Kidney epithelial cell (primary cell): ENCODE data around the gene PIK3R5. TPM values are rescaled to one million over a fixed set of nuclear protein-coding genes. Genes with fewer than 3 reads are reported as not detected.

Experiments
- DNase-seq: peaks from one replicate; pipeline ENCODE4 v3.0.0-alpha.2; 2010; ENCODE audit warnings: low read depth
- H3K27me3 ChIP-seq: 2 replicates; pipeline ENCODE4 v1.6.0; 2011; ENCODE audit warnings: low read length; ENCODE audit not compliant: control insufficient read depth, insufficient read depth
- H3K36me3 ChIP-seq: 2 replicates; pipeline ENCODE4 v1.5.1; 2011; ENCODE audit warnings: low read length; ENCODE audit not compliant: control insufficient read depth, insufficient read depth
- H3K4me3 ChIP-seq: 2 replicates; pipeline ENCODE4 v1.5.1; 2011; ENCODE audit warnings: low read depth, mild to moderate bottlenecking, control low read depth, low read length
- CTCF ChIP-seq: IDR thresholded peaks from 2 replicates; pipeline ENCODE4 v1.5.1; 2011; ENCODE audit warnings: mild to moderate bottlenecking, moderate library complexity, low read length, control low read depth, inconsistent platforms; ENCODE audit not compliant: insufficient read depth, poor library complexity, severe bottlenecking
- total RNA-seq: library from RNA; depleted of rRNA; stranded (reverse); fragments of >200 nt; gene quantifications from 2 replicates; pipeline ENCODE4 v1.2.3, GENCODE V29; 2015

The PIK3R5 gene
- total RNA-seq, 1 donor from 2014 or later: 1.7 TPM

GRCh38 chr17:8952191-8952590 lies 13.3 kb downstream of the PIK3R5 start:
- no peak overlapping the region for H3K4me3 ChIP-seq

GRCh38 chr17:8951206-8951605 lies 14.3 kb downstream of the PIK3R5 start:
- H3K27me3 ChIP-seq: no peaks in the 10 kb centered on the region
- H3K36me3 ChIP-seq: no peaks in the 10 kb centered on the region
- H3K4me3 ChIP-seq: no peak overlapping the region
- TF ChIP-seq CTCF: no peak
- no peak for DNase-seq

More at GRCh38 chr17:8952191-8952590, 13.3 kb downstream of the PIK3R5 start:
- DNase-seq: no peak
- no peaks in the 10 kb centered on the region for H3K27me3 ChIP-seq
- no peaks in the 10 kb centered on the region for H3K36me3 ChIP-seq
- no peak for TF ChIP-seq CTCF

GRCh38 chr17:8949061-8949661 lies 16.3 kb downstream of the PIK3R5 start:
- no peak for DNase-seq
- H3K4me3 ChIP-seq: no peak overlapping the region
- H3K27me3 ChIP-seq: no peaks in the 10 kb centered on the region
- no peak for TF ChIP-seq CTCF
- no peaks in the 10 kb centered on the region for H3K36me3 ChIP-seq

- TF ChIP-seq CTCF: no peak
- Histone ChIP-seq H3K27me3 (no peaks in the 10 kb centered on the region), H3K36me3 (no peaks in the 10 kb centered on the region), H3K4me3 (no peak overlapping the region)
- DNase-seq: no peak
Observed at GRCh38 chr17:8948462-8948861, 17.0 kb downstream of the PIK3R5 start.

GRCh38 chr17:8947201-8947600 lies 18.3 kb downstream of the PIK3R5 start:
- no peak overlapping the region for H3K4me3 ChIP-seq
- no peak for TF ChIP-seq CTCF
- no peak for DNase-seq

GRCh38 chr17:8946476-8946875 lies 19.0 kb downstream of the PIK3R5 start:
- TF ChIP-seq CTCF: no peak
- DNase-seq: no peak
- Histone ChIP-seq H3K4me3 (no peak overlapping the region), H3K36me3 (no peaks in the 10 kb centered on the region), H3K27me3 (no peaks in the 10 kb centered on the region)

More at GRCh38 chr17:8947201-8947600, 18.3 kb downstream of the PIK3R5 start:
- no peaks in the 10 kb centered on the region for H3K36me3 ChIP-seq
- H3K27me3 ChIP-seq: no peaks in the 10 kb centered on the region
